BLaER1 (cell line): ENCODE measurements around the gene EML1.

Experiments used
- H3K27ac ChIP-seq: shearing (Covaris generic); formaldehyde crosslinking; 2 replicates; pipeline ENCODE4 v1.8.1; 2022
- H3K27me3 ChIP-seq: shearing (Covaris generic); formaldehyde crosslinking; 2 replicates; pipeline ENCODE4 v1.8.1; 2022
- H3K36me3 ChIP-seq: shearing (Covaris generic); formaldehyde crosslinking; 2 replicates; pipeline ENCODE4 v1.8.1; 2022
- H3K4me1 ChIP-seq: shearing (Covaris generic); formaldehyde crosslinking; 2 replicates; pipeline ENCODE4 v1.8.1; 2022
- H3K4me2 ChIP-seq: shearing (Covaris generic); formaldehyde crosslinking; 2 replicates; pipeline ENCODE4 v1.8.1; 2022
- H3K4me3 ChIP-seq: shearing (Covaris generic); formaldehyde crosslinking; 2 replicates; pipeline ENCODE4 v1.8.1; 2022
- H3K9ac ChIP-seq: shearing (Covaris generic); formaldehyde crosslinking; 2 replicates; pipeline ENCODE4 v1.8.1; 2022
- H3K9me3 ChIP-seq: shearing (Covaris generic); formaldehyde crosslinking; 2 replicates; pipeline ENCODE4 v1.8.1; 2022
- H4K20me1 ChIP-seq: shearing (Covaris generic); formaldehyde crosslinking; 2 replicates; pipeline ENCODE4 v1.8.1; 2022
- Cebpa-rat ChIP-seq: shearing (Covaris generic); IDR thresholded peaks from 2 replicates; pipeline ENCODE4 v1.8.1; 2022

Gene EML1

GRCh38 chr14:99968191-99968920 is 175.1 kb downstream of the EML1 start:
- Histone ChIP-seq H3K4me1 (peaks cover 7% of the 10 kb centered on the region), H3K9ac (no peak overlapping the region), H3K36me3 (no peaks in the 10 kb centered on the region), H3K27me3 (no peaks in the 10 kb centered on the region), H3K4me2 (no peak overlapping the region), H3K27ac (no peak overlapping the region), H4K20me1 (peaks cover 4% of the 10 kb centered on the region; the same call in 1 of the 2 replicates), H3K9me3 (no peaks in the 10 kb centered on the region), H3K4me3 (no peak overlapping the region)
- no peak for TF ChIP-seq Cebpa-rat

GRCh38 chr14:99968941-99969340 is 175.7 kb downstream of the EML1 start:
- Histone ChIP-seq H4K20me1 (peaks cover 7% of the 10 kb centered on the region; the same call in 1 of the 2 replicates), H3K4me2 (no peak overlapping the region), H3K4me3 (no peak overlapping the region), H3K9ac (no peak overlapping the region), H3K9me3 (no peaks in the 10 kb centered on the region), H3K36me3 (no peaks in the 10 kb centered on the region), H3K27ac (no peak overlapping the region), H3K4me1 (peaks cover 13% of the 10 kb centered on the region), H3K27me3 (no peaks in the 10 kb centered on the region)
- TF ChIP-seq Cebpa-rat = no peak

- Histone ChIP-seq H3K4me1 (peaks cover 17% of the 10 kb centered on the region), H3K4me2 (no peak overlapping the region), H4K20me1 (peaks cover 14% of the 10 kb centered on the region), H3K27ac (no peak overlapping the region), H3K36me3 (peaks cover 6% of the 10 kb centered on the region; the same call in 1 of the 2 replicates), H3K27me3 (no peaks in the 10 kb centered on the region), H3K9ac (no peak overlapping the region), H3K4me3 (no peak overlapping the region), H3K9me3 (peaks cover 7% of the 10 kb centered on the region)
- TF ChIP-seq Cebpa-rat = no peak
These were observed 176.6 kb downstream of the EML1 start for GRCh38 chr14:99969673-99970322.

GRCh38 chr14:99971087-99971940 is 178.1 kb downstream of the EML1 start:
- peak overlapping the region; percentile 94 for H3K27ac ChIP-seq
- no peak for TF ChIP-seq Cebpa-rat
- H3K4me2 ChIP-seq = peak overlapping the region; percentile 76
- H3K9ac ChIP-seq = peak overlapping the region; percentile 95
- H3K36me3 ChIP-seq = peaks cover 14% of the 10 kb centered on the region; the same call in 1 of the 2 replicates
- peak overlapping the region; percentile 97 for H3K4me3 ChIP-seq
- peaks cover 29% of the 10 kb centered on the region for H4K20me1 ChIP-seq
- H3K9me3 ChIP-seq = peaks cover 16% of the 10 kb centered on the region
- H3K4me1 ChIP-seq = peaks cover 17% of the 10 kb centered on the region
- no peaks in the 10 kb centered on the region for H3K27me3 ChIP-seq

DNA sequence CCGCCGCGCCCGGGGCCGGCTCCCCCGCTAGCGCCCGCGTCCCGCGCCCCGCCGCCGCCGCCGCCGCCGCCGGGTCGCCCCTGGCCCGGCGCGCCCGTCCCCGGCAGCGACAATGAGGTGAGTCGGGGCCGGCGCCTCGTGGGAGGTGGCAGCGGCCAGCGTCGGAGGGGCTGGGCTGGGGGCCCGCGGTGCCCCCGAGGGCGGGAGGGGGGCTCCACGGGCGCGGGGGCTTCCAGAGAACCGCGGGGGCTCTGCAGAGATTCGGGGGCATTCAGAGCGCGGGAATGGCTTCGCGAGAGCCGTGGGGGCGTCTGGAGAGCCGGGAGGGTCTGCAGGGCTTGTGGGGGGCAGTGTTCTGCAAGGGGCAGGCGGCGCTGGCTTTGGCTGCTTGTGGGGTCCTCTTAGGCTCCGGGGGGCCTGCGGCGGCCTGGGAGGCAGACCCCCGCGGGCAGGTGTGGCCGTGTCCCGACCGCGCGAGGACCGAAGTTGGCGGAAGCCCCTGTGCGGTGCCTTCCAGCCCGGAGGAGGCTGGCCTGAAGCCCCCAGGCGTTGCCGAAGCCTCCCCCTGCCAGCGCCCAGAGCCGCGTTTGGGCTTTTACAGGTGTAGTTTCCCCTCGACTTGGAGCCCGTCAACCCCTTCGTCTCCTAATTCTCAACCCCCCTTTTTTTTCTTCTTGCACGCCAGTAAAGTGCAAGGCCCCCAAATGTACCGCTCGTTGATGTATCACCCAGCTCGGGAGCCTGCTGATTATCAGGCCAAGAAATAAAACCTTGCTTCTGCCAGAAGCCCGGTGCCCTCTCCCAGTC is 178.9 kb downstream of the EML1 start:
- Histone ChIP-seq H3K4me1 (peaks cover 17% of the 10 kb centered on the region), H3K27ac (peak overlapping the region; percentile 94), H3K9ac (peak overlapping the region; percentile 95), H3K4me3 (peak overlapping the region; percentile 97), H3K4me2 (peak overlapping the region; percentile 76), H3K9me3 (peaks cover 16% of the 10 kb centered on the region), H3K27me3 (no peaks in the 10 kb centered on the region), H4K20me1 (peaks cover 38% of the 10 kb centered on the region), H3K36me3 (peaks cover 21% of the 10 kb centered on the region; the same call in 1 of the 2 replicates)
- TF ChIP-seq Cebpa-rat = no peak

DNA sequence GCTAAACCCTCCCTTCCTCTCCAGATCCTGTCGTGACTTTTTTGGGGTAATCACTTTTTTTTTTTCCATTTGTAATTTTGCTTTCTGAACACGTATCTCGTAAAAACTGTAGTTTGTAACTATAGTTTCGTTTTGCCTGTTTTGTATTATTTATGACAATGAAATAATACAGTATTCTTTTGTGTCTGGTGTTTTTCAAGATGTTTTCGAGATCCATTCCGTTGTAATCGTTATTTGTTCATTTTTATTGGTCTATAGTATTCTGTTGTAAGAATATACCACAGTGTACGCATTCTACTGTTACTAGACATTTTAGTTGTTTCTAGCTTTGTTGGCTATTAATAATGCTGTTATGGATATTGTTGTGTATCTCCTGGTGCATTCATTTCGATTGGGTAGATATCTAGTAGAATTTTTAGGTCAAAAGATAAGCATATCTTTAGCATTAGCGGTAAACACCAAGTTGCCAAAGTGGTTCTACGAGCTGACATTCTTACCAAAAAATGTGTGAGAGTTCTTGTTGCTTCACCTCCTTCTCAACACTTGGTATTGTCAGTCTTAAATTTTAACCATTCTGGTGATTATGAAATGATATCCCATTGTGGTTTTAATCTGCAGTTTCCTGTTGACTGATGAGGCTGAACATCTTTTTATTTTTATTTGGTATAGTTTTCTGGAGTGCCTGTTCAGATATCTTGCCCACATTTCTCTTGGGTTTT is 179.7 kb downstream of the EML1 start:
- Histone ChIP-seq H4K20me1 (peaks cover 44% of the 10 kb centered on the region), H3K4me2 (peak overlapping the region; percentile 76), H3K36me3 (peaks cover 27% of the 10 kb centered on the region; the same call in 1 of the 2 replicates), H3K27me3 (no peaks in the 10 kb centered on the region), H3K27ac (peak overlapping the region; percentile 94), H3K4me3 (peak overlapping the region; percentile 97), H3K9ac (peak overlapping the region; percentile 95), H3K4me1 (peaks cover 17% of the 10 kb centered on the region), H3K9me3 (peaks cover 16% of the 10 kb centered on the region)
- no peak for TF ChIP-seq Cebpa-rat

DNA sequence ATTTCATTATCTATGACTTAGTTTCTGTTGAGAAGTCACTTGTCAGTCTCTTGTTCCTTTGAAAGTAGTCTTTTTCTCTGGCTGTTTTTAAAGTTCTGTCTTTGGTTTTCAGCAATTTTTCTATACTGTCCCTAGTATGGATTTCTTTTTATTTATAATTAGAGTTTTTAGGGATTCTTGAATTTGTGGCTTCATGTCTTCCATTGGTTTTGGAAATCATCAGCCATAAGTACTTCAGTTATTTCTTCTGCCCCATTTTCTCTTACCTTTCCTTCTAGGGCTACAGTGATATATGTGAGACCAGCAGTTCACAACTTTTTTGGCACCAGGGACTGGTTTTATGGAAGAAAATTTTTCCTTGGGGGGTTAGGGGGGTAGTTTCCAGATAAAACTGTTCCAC is 182.0 kb downstream of the EML1 start:
- Histone ChIP-seq H3K9ac (no peak overlapping the region), H3K4me1 (peaks cover 17% of the 10 kb centered on the region), H4K20me1 (peaks cover 65% of the 10 kb centered on the region), H3K27ac (no peak overlapping the region), H3K9me3 (peaks cover 16% of the 10 kb centered on the region), H3K4me2 (no peak overlapping the region), H3K36me3 (peaks cover 27% of the 10 kb centered on the region; the same call in 1 of the 2 replicates), H3K4me3 (no peak overlapping the region), H3K27me3 (no peaks in the 10 kb centered on the region)
- no peak for TF ChIP-seq Cebpa-rat

DNA sequence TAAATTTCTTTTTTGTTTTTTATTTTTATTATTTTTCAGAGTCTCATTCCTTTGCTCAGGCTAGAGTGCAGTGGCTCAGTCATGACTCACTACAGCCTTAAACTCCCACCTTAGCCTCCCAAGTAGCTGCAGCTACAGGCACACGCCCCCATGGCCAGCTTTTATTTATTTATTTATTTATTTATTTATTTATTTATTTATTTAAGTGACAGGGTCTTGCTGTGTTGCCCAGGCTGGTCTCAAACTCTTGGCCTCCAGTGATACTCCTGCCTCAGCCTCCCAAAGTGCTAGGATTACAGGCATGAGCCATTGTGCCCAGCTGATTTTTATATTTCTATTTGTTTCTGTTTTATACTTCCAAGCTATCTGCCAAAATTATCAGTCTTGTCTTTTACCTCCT is 182.8 kb downstream of the EML1 start:
- no peak overlapping the region for H3K4me2 ChIP-seq
- peaks cover 27% of the 10 kb centered on the region; the same call in 1 of the 2 replicates for H3K36me3 ChIP-seq
- H3K4me1 ChIP-seq = peaks cover 17% of the 10 kb centered on the region
- no peaks in the 10 kb centered on the region for H3K27me3 ChIP-seq
- H3K9me3 ChIP-seq = peaks cover 16% of the 10 kb centered on the region
- TF ChIP-seq Cebpa-rat = no peak
- H3K4me3 ChIP-seq = no peak overlapping the region
- H3K27ac ChIP-seq = no peak overlapping the region
- H3K9ac ChIP-seq = no peak overlapping the region
- H4K20me1 ChIP-seq = peaks cover 74% of the 10 kb centered on the region
